Lung (tissue), 12 donors: Measurements from ENCODE around the gene MT1G. TPM values are rescaled to one million over a fixed set of nuclear protein-coding genes. Genes with fewer than 3 reads are reported as not detected.

Experiments
- ATAC-seq: fragments of 200-7000 bp; cut with Tn5 transposase; one replicate; pipeline ENCODE4 v1.9.1; 2020; ENCODE audit warnings: moderate number of reproducible peaks; ENCODE audit not compliant: insufficient read depth, low FRiP score
- DNase-seq, 3 donors: peaks; one replicate each; pipeline ENCODE4 v3.0.0-alpha.2; 2013 to 2017
- H3K27ac ChIP-seq, 2 donors: one replicate each; pipeline ENCODE4 v1.5.1; 2013; ENCODE audit warnings: mild to moderate bottlenecking in 2 of 2, moderate library complexity in 2 of 2, control low read depth in 1 of 2, inconsistent platforms in 1 of 2, low read depth in 1 of 2, low read length in 1 of 2
- H3K27me3 ChIP-seq, 3 donors: one replicate each; pipeline ENCODE4 v1.5.1; 2013; ENCODE audit warnings: low read length in 2 of 3; ENCODE audit not compliant: control insufficient read depth in 3 of 3, insufficient read depth in 3 of 3
- H3K36me3 ChIP-seq, 4 donors: one replicate each; pipeline ENCODE4 v1.5.1; 2013; ENCODE audit warnings: low read length in 4 of 4, mild to moderate bottlenecking in 1 of 4, moderate library complexity in 1 of 4; ENCODE audit not compliant: control insufficient read depth in 4 of 4, insufficient read depth in 4 of 4
- H3K4me1 ChIP-seq, 5 donors: one replicate each; pipeline ENCODE4 v1.5.1; 2013; ENCODE audit warnings: low read length in 5 of 5, mild to moderate bottlenecking in 2 of 5, moderate library complexity in 1 of 5; ENCODE audit not compliant: control insufficient read depth in 5 of 5, insufficient read depth in 5 of 5
- H3K4me3 ChIP-seq: one replicate; pipeline ENCODE4 v1.5.1; 2013; ENCODE audit warnings: mild to moderate bottlenecking, control low read depth, moderate library complexity
- H3K9ac ChIP-seq, 2 donors: one replicate each; pipeline ENCODE4 v1.5.1; 2013; ENCODE audit warnings: low read length in 2 of 2, control low read depth in 1 of 2; ENCODE audit not compliant: insufficient read depth in 1 of 2
- H3K9me3 ChIP-seq, 4 donors: one replicate each; pipeline ENCODE4 v1.5.1; 2013; ENCODE audit warnings: low read length in 3 of 4, mild to moderate bottlenecking in 1 of 4, moderate library complexity in 1 of 4; ENCODE audit not compliant: control insufficient read depth in 4 of 4, insufficient read depth in 3 of 4
- CTCF ChIP-seq: IDR thresholded peaks from 2 replicates; pipeline ENCODE4 v1.5.1; 2012; ENCODE audit warnings: mild to moderate bottlenecking; ENCODE audit errors: control extremely low read depth, extremely low read depth
- WGBS, 2 donors: extraction: QIAGEN DNeasy Blood & Tissue Kit; methylation state at CpG; one replicate each; pipeline ENCODE4 v1.1.7; 2013; 5-methylcytosine and 5-hydroxymethylcytosine counted together
- polyA plus RNA-seq, 2 donors: library from polyadenylated mRNA; stranded (reverse); fragments of 200-250 nt; gene quantifications; one replicate each; pipeline ENCODE4 v1.2.1, GENCODE V29; 2013
- total RNA-seq, 2 donors: library from RNA; depleted of rRNA in 1 of 2; stranded (reverse); fragments of >200 nt in 1 of 2; gene quantifications; one replicate each; pipeline ENCODE4 v1.2.1, GENCODE V29; 2014 to 2021
- donor health status: control.
- donor health status: control.
- donor health status: Bipolar disorder and iron deficiency.
- donor health status: healthy.
- donor health status: DM: yes; HTN: yes; CAD: no.

Gene MT1G
- total and polyA plus RNA-seq, 4 donors = 3.5 to 140 (median 78.0) TPM

- ATAC-seq (no peak), DNase-seq (no peak)
- no peak overlapping the region for H3K4me3 ChIP-seq
- peaks cover 0 to 2% (median 0%) of the 10 kb centered on the region in 4 donors for H3K9me3 ChIP-seq
- no peak overlapping the region for H3K9ac ChIP-seq
- H3K4me1 ChIP-seq = peaks cover 0 to 16% (median 2%) of the 10 kb centered on the region in 5 donors
- no peak for TF ChIP-seq CTCF
- H3K36me3 ChIP-seq = no peaks in the 10 kb centered on the region
- H3K27ac ChIP-seq = no peak overlapping the region
- WGBS, 2 donors = 95 to 96% methylated on average over 1 of the region's 1 CpG
- peaks cover 3 to 94% (median 79%) of the 10 kb centered on the region in 3 donors for H3K27me3 ChIP-seq
These were observed 3.4 kb downstream of the MT1G start for GRCh38 chr16:56664506-56664905.

DNA sequence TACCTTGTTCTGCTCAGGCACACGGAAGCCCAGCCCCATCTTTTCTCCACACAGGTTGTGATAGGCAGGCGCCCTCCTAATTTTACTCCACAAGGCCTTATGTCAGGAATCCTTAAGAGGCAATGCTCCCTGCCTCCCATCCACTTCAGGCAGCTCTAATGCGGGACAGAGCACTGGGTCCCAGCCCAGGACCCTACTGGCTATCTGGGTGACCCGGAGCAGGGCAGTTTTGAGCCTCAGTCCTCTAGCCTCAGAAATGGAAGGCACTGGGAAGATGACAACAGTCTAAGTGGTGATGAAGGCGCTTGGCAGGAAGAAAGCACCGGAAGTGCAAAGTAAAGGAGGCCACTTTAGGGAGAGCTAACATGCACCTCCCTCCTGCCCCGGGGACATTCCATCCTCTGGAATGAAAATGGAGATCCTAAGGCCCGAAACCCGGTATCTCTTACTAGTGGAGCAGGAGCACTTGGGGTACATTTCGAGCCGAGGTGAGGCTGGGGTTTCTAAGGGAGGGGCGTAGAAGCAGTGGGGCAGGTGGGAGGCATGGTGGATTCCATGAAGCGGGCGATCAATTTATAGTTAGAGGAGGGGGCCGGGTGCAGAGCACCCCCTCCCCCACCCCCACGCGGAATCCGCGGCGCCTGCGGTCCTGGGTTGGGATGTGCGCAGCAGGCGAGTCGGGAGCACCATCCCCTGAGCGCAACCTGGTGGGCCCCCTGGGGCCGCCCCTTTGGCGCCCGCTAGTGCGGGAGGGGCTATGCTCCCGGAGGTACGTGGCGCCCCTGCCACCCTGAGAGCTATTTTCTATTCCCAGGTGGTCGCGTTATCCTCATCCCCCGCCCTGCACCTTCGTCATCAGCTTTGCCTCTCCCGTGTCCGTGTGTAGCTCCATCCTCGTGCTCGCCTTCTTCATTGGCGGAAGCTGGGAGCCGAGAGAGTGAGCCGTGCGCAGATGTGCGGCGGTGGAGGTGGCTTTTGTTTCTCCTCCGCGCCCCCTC, 5.2 kb downstream of the MT1G start:
- no peak for DNase-seq
- TF ChIP-seq CTCF = no peak
- no peak overlapping the region for H3K4me3 ChIP-seq
- H3K9ac ChIP-seq = no peak overlapping the region
- H3K27me3 ChIP-seq = peaks cover 0 to 95% (median 79%) of the 10 kb centered on the region in 3 donors
- no peak for ATAC-seq
- no peaks in the 10 kb centered on the region for H3K9me3 ChIP-seq
- no peak overlapping the region for H3K27ac ChIP-seq
- peaks cover 0 to 17% (median 8%) of the 10 kb centered on the region in 5 donors for H3K4me1 ChIP-seq
- 17% methylated on average over 44 to 48 of the region's 48 CpGs for WGBS, 2 donors
- H3K36me3 ChIP-seq = no peaks in the 10 kb centered on the region

GRCh38 chr16:56658327-56658875, 9.5 kb downstream of the MT1G start:
- Histone ChIP-seq H3K27ac (no peak overlapping the region), H3K9ac (peak overlapping the region in 1 of 2 donors; percentile 14), H3K9me3 (no peaks in the 10 kb centered on the region), H3K27me3 (peaks cover 0 to 53% (median 45%) of the 10 kb centered on the region in 3 donors), H3K4me3 (no peak overlapping the region), H3K36me3 (no peaks in the 10 kb centered on the region), H3K4me1 (peaks cover 0 to 16% (median 5%) of the 10 kb centered on the region in 5 donors)
- DNase-seq (no peak), ATAC-seq (no peak)
- 36 to 46% methylated on average over 10 of the region's 10 CpGs for WGBS, 2 donors
- TF ChIP-seq CTCF = no peak
